Ishikawa (cell line): Measurements from ENCODE around the gene KCNIP4.

Source experiments
- CEBPB ChIP-seq: IDR thresholded peaks from 2 replicates; pipeline ENCODE4 v1.6.1; 2012
- CREB1 ChIP-seq: IDR thresholded peaks from 2 replicates; pipeline ENCODE4 v1.6.1; 2012; ENCODE audit warnings: low read depth
- EGR1 ChIP-seq: IDR thresholded peaks from 2 replicates; pipeline ENCODE4 v1.6.1; 2012
- EP300 ChIP-seq: IDR thresholded peaks from 2 replicates; pipeline ENCODE4 v1.6.1; 2012; ENCODE audit warnings: borderline replicate concordance
- FOXM1 ChIP-seq: IDR thresholded peaks from 2 replicates; pipeline ENCODE4 v1.6.1; 2012; ENCODE audit warnings: low read depth, borderline replicate concordance
- MAX ChIP-seq: IDR thresholded peaks from 2 replicates; pipeline ENCODE4 v1.6.1; 2012
- NFIC ChIP-seq: IDR thresholded peaks from 2 replicates; pipeline ENCODE4 v1.6.1; 2012
- RAD21 ChIP-seq: IDR thresholded peaks from 2 replicates; pipeline ENCODE4 v1.6.1; 2012; ENCODE audit warnings: low read depth
- TAF1 ChIP-seq: IDR thresholded peaks from 2 replicates; pipeline ENCODE4 v1.6.1; 2012; ENCODE audit warnings: low read depth, mild to moderate bottlenecking
- TCF12 ChIP-seq: IDR thresholded peaks from 2 replicates; pipeline ENCODE4 v1.6.1; 2012; ENCODE audit warnings: low read depth
- TEAD4 ChIP-seq: IDR thresholded peaks from 2 replicates; pipeline ENCODE4 v1.6.1; 2012
- YY1 ChIP-seq: IDR thresholded peaks from 2 replicates; pipeline ENCODE4 v1.6.1; 2012; ENCODE audit warnings: low read depth
- ZBTB7A ChIP-seq: IDR thresholded peaks from 2 replicates; pipeline ENCODE4 v1.6.1; 2012; ENCODE audit warnings: low read depth
- TF ChIP-seq, protein P1 (sequence below): IDR thresholded peaks from 2 replicates; pipeline ENCODE4 v1.6.1; 2012
- TF ChIP-seq, protein P2 (sequence below): IDR thresholded peaks from 2 replicates; pipeline ENCODE4 v1.6.1; 2012; ENCODE audit warnings: low read depth, mild to moderate bottlenecking

The KCNIP4 gene

DNA sequence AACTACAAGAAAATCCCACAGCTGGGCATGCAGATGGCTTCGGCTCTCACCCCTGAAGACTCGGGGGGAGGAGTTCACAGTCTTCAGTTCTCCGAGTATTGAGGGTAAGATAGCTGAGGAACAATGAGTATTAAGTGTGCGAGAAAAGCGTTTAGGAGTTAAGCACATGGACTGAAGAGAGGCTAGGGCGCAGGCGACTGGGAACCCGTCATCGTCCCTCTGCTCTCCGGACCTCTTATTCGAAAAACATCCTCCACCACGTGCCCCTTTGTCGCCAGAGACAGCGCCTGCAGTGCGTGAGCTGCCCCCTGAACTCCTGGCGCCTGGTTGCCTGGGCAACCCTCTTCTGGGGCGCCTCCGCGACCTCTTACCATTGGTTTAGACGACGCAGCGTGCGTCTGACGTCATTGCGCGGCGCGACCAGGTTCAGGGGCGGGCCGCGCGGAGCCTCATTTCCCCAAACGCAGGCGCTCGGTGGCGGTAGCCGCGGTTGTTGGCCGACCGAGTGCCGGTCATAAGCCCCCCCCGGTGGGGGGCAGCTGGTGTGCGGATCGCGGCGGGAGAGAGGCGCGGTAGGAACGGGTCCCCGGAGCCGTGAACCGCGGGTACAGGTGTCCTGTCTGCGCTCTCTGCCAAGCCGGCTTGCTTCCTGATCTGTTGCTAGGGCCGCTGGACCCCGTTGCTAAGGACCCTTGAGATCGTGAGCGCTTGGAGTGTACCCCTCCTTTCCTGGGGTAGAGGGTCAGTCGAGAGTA lies 1248.4 kb downstream of the KCNIP4 start, which contains the start of gene PACRGL:
TSS of gene PACRGL (plus strand) at position 452 of the 755 bp plus-strand sequence. CDS start 4,024 bp downstream, outside the sequence.
- TF ChIP-seq EGR1 (peak; percentile 22; the same call in 1 of the 2 replicates), YY1 (no peak), TEAD4 (no peak), MAX (peak; percentile 98), TCF12 (peak; percentile 41; the same call in 1 of the 2 replicates), TAF1 (peak; percentile 72), NFIC (no peak), CREB1 (peak; percentile 83)
- TF ChIP-seq, protein P1, sequence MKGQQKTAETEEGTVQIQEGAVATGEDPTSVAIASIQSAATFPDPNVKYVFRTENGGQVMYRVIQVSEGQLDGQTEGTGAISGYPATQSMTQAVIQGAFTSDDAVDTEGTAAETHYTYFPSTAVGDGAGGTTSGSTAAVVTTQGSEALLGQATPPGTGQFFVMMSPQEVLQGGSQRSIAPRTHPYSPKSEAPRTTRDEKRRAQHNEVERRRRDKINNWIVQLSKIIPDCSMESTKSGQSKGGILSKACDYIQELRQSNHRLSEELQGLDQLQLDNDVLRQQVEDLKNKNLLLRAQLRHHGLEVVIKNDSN, result peak; percentile 87

DNA sequence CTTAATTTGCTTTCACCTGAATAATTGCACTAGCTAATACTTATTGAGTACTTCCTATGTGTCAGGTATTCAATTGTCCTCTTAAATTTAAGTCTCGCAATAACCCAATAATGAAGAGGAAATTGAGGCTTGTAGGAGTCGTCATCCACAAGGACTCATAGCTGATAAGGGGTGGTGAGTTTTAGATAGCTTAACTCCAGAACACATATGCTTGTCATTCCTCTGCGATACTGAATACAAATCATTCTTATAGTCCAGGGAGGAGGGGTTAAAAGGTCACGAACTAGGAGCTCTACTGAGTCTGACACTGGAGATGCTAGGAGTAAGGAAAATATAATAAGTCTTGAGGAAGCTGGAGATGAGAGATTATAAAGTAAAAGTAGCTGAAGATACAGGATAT lies 1249.8 kb downstream of the KCNIP4 start:
- TF ChIP-seq TEAD4, result no peak
- TF ChIP-seq EGR1, result no peak
- TF ChIP-seq FOXM1, result no peak
- TF ChIP-seq TAF1, result no peak
- no peak for TF ChIP-seq RAD21
- no peak for TF ChIP-seq NFIC

DNA sequence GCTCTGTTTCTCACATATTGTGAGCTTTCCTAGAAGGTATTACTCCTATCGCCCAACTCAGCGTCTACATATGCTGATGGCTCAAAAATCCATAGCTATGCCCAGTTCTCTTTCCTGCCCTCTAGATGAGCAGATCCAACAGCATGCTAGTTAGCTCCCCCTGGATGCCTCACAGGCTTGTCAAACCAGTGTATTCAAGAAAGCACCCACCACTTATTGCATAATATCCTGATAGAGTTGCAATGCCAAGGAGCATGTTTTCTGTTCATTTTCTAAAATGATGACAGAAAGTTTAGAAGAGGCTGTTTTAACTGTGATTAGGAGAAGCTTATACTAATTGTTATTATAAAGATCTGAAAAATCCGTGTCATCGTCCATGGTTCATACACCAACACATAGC lies 1250.2 kb downstream of the KCNIP4 start:
- peak; percentile 38; the same call in 1 of the 2 replicates for TF ChIP-seq CEBPB
- TF ChIP-seq ZBTB7A, result no peak
- no peak for TF ChIP-seq RAD21
- no peak for TF ChIP-seq EP300
- no peak for TF ChIP-seq EGR1
- TF ChIP-seq, protein P1, result no peak

- TF ChIP-seq TCF12 (no peak), TEAD4 (no peak), TAF1 (no peak), FOXM1 (no peak), EP300 (no peak), ZBTB7A (no peak), CREB1 (no peak), NFIC (no peak), MAX (no peak), CEBPB (no peak), EGR1 (no peak), YY1 (no peak)
- TF ChIP-seq, protein P2, sequence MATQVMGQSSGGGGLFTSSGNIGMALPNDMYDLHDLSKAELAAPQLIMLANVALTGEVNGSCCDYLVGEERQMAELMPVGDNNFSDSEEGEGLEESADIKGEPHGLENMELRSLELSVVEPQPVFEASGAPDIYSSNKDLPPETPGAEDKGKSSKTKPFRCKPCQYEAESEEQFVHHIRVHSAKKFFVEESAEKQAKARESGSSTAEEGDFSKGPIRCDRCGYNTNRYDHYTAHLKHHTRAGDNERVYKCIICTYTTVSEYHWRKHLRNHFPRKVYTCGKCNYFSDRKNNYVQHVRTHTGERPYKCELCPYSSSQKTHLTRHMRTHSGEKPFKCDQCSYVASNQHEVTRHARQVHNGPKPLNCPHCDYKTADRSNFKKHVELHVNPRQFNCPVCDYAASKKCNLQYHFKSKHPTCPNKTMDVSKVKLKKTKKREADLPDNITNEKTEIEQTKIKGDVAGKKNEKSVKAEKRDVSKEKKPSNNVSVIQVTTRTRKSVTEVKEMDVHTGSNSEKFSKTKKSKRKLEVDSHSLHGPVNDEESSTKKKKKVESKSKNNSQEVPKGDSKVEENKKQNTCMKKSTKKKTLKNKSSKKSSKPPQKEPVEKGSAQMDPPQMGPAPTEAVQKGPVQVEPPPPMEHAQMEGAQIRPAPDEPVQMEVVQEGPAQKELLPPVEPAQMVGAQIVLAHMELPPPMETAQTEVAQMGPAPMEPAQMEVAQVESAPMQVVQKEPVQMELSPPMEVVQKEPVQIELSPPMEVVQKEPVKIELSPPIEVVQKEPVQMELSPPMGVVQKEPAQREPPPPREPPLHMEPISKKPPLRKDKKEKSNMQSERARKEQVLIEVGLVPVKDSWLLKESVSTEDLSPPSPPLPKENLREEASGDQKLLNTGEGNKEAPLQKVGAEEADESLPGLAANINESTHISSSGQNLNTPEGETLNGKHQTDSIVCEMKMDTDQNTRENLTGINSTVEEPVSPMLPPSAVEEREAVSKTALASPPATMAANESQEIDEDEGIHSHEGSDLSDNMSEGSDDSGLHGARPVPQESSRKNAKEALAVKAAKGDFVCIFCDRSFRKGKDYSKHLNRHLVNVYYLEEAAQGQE, result no peak
Observed at GRCh38 chr4:20696815-20697214, 1251.8 kb downstream of the KCNIP4 start.

DNA sequence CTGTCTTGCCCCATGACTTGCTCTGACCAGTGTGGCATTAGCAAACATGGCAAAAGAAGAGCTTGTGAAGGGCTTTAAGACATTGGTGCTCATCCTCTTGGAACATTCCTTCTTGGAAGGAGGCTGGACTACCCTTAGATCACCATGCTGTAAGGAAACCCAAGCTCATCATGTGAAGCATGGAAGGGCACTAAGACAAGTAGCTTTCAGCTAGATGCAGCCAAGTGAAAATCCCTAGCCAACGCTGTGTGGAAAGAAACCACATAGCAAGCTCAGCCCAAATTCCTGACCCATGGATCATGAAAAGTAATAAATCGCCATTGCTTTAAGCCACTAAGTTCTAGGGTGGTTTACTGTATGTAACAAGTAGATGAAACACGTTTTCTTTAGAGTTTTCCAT lies 1260.7 kb downstream of the KCNIP4 start:
- TF ChIP-seq MAX, result no peak
- TF ChIP-seq, protein P2, result no peak
- TF ChIP-seq RAD21, result no peak
- no peak for TF ChIP-seq TAF1
- no peak for TF ChIP-seq ZBTB7A
- no peak for TF ChIP-seq TCF12

DNA sequence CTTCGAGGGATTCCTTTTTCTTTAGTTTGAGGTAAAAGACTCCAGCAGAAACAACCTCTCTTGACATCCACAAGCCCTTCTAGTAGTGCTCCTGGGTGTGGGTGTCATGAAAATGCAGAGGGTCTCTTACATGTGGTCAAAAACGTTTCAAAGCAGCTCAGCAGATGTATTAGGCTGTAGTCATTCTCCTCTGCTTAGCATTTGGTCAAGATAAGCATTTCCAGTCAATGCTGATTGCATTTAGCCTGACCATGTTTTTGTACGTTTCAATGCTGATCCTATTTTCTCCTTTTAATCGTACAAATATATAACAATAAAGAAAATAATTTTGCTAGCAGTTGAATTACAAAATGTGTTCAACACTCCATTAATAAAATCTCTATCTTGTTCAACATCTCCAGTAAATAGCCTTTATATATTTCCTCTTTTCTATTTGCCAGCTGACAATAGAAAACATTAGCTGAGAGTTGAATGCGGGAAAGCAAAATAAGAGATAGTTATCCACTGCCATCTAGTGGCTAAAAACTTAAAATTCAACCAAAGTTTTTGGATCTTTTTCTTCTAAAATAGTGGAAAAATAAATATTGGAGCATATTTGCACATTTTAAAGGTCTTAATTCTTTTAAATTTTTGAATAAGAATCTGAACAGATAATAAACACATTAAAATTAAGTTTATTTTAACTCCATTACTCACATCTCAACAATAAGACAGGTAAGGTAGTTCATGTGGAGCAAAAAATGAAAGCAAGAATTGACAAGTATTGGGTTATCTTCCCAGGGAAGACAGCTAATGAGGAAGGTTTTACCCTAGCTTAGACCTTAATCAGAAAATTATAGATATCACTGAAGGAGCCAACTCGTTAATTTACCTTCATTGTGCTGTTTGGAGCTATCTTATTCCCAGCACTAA lies 1263.5 kb downstream of the KCNIP4 start:
- TF ChIP-seq MAX (no peak), RAD21 (peak; percentile 72)
